Stimulated activated naive CD4-positive, alpha-beta T cell treated with Interleukin-2 at 50 U/mL for 16 hours (primary cell): Measurements from ENCODE around the gene ARL4A.

Experiments used
- DNase-seq: peaks from one replicate; lab custom pipeline; 2025; lab: John Stamatoyannopoulos, UW

ARL4A gene

GRCh38 chr7:12726908-12727307 is 39.5 kb downstream of the ARL4A start:
- no peak for DNase-seq

GRCh38 chr7:12727455-12728191 is 40.2 kb downstream of the ARL4A start:
- DNase-seq, result no peak

- DNase-seq, result no peak
Observed at GRCh38 chr7:12728192-12728538, 40.7 kb downstream of the ARL4A start.

- DNase-seq, result no peak
Observed at GRCh38 chr7:12729112-12729511, 41.7 kb downstream of the ARL4A start.

- DNase-seq, result no peak
Observed at GRCh38 chr7:12730523-12730922, 43.1 kb downstream of the ARL4A start.

- DNase-seq, result no peak
Observed at GRCh38 chr7:12731214-12731656, 43.8 kb downstream of the ARL4A start.

GRCh38 chr7:12731775-12732174 is 44.3 kb downstream of the ARL4A start:
- DNase-seq, result no peak

GRCh38 chr7:12732428-12732827 is 45.0 kb downstream of the ARL4A start:
- no peak for DNase-seq

- no peak for DNase-seq
Observed at GRCh38 chr7:12735923-12736322, 48.5 kb downstream of the ARL4A start.

- no peak for DNase-seq
Observed at GRCh38 chr7:12737373-12737772, 49.9 kb downstream of the ARL4A start.

- DNase-seq, result no peak
Observed at GRCh38 chr7:12737836-12738235, 50.4 kb downstream of the ARL4A start.

GRCh38 chr7:12738665-12739064 is 51.2 kb downstream of the ARL4A start:
- no peak for DNase-seq
